Chondrocyte (in vitro differentiated cells): ENCODE data around the gene KCNQ2. TPM values are rescaled to one million over a fixed set of nuclear protein-coding genes. Genes with fewer than 3 reads are reported as not detected.

Experiments used
- DNase-seq: peaks from one replicate; pipeline ENCODE4 v3.0.0; 2021; ENCODE audit warnings: mixed read lengths, low spot score
- H3K27ac Mint-ChIP-seq: one replicate; pipeline ENCODE4 v1.8.0; 2021; ENCODE audit warnings: mild to moderate bottlenecking, moderate library complexity, mixed read lengths; ENCODE audit not compliant: unreplicated experiment
- H3K27me3 Mint-ChIP-seq: 2 replicates; pipeline ENCODE4 v1.8.0; 2021; ENCODE audit warnings: low read depth, mixed read lengths
- H3K36me3 Mint-ChIP-seq: 2 replicates; pipeline ENCODE4 v1.8.0; 2021; ENCODE audit warnings: low read depth, mixed read lengths
- H3K4me1 Mint-ChIP-seq: 2 replicates; pipeline ENCODE4 v1.8.0; 2021; ENCODE audit warnings: low read depth, mild to moderate bottlenecking, mixed read lengths
- H3K4me3 Mint-ChIP-seq: one replicate; pipeline ENCODE4 v1.8.0; 2021; ENCODE audit warnings: mild to moderate bottlenecking, moderate library complexity, mixed read lengths; ENCODE audit not compliant: unreplicated experiment
- H3K9me3 Mint-ChIP-seq: 2 replicates; pipeline ENCODE4 v1.8.0; 2021; ENCODE audit warnings: low read depth, mixed read lengths
- CTCF ChIP-seq: fragments of 200-600 bp; sonication (generic); IDR thresholded peaks from 2 replicates; pipeline ENCODE4 v1.5.0; 2021; ENCODE audit warnings: antibody characterized with exemption, mild to moderate bottlenecking, moderate library complexity
- total RNA-seq: library from RNA; stranded (reverse); gene quantifications from 3 replicates; pipeline ENCODE4 v1.2.1, GENCODE V29; 2021

KCNQ2 gene
- total RNA-seq, 1 donor from 2014 or later: not detected

- Mint-ChIP-seq H3K36me3 (no peaks in the 10 kb centered on the region), H3K27ac (no peak overlapping the region), H3K27me3 (peaks cover 15% of the 10 kb centered on the region), H3K4me1 (peaks cover 7% of the 10 kb centered on the region), H3K9me3 (no peaks in the 10 kb centered on the region), H3K4me3 (no peak overlapping the region)
- no peak for DNase-seq
- TF ChIP-seq CTCF: no peak
Observed at GRCh38 chr20:63412889-63413288, 59.6 kb downstream of the KCNQ2 start.

GRCh38 chr20:63411898-63412631, 60.4 kb downstream of the KCNQ2 start:
- no peak for TF ChIP-seq CTCF
- no peaks in the 10 kb centered on the region for H3K36me3 Mint-ChIP-seq
- no peak overlapping the region for H3K27ac Mint-ChIP-seq
- H3K4me1 Mint-ChIP-seq: peaks cover 2% of the 10 kb centered on the region
- H3K27me3 Mint-ChIP-seq: peaks cover 10% of the 10 kb centered on the region
- H3K4me3 Mint-ChIP-seq: no peak overlapping the region
- DNase-seq: no peak
- H3K9me3 Mint-ChIP-seq: no peaks in the 10 kb centered on the region

- Mint-ChIP-seq H3K27me3 (peaks cover 6% of the 10 kb centered on the region), H3K4me1 (no peaks in the 10 kb centered on the region), H3K27ac (no peak overlapping the region), H3K36me3 (no peaks in the 10 kb centered on the region), H3K9me3 (no peaks in the 10 kb centered on the region), H3K4me3 (no peak overlapping the region)
- no peak for DNase-seq
- no peak for TF ChIP-seq CTCF
Observed at GRCh38 chr20:63411151-63411897, 61.1 kb downstream of the KCNQ2 start.

- Mint-ChIP-seq H3K9me3 (no peaks in the 10 kb centered on the region), H3K27ac (no peak overlapping the region), H3K4me3 (no peak overlapping the region), H3K27me3 (peaks cover 6% of the 10 kb centered on the region), H3K36me3 (no peaks in the 10 kb centered on the region), H3K4me1 (no peaks in the 10 kb centered on the region)
- no peak for DNase-seq
- TF ChIP-seq CTCF: no peak
Observed at GRCh38 chr20:63409834-63410435, 62.5 kb downstream of the KCNQ2 start.

- Mint-ChIP-seq H3K9me3 (no peaks in the 10 kb centered on the region), H3K4me3 (no peak overlapping the region), H3K36me3 (no peaks in the 10 kb centered on the region), H3K27me3 (peaks cover 3% of the 10 kb centered on the region), H3K4me1 (no peaks in the 10 kb centered on the region), H3K27ac (no peak overlapping the region)
- no peak for DNase-seq
- no peak for TF ChIP-seq CTCF
Observed at GRCh38 chr20:63409066-63409833, 63.2 kb downstream of the KCNQ2 start.
